Fibroblast of lung (primary cell): Measurements from ENCODE around the gene ITSN1. TPM values are rescaled to one million over a fixed set of nuclear protein-coding genes. Genes with fewer than 3 reads are reported as not detected.

Source experiments
- DNase-seq, 2 donors: peaks; one replicate each; pipeline versions ENCODE4 v3.0.0 to v3.0.0-alpha.2; 2010; ENCODE audit warnings: low read depth in 2 of 2
- H2AFZ ChIP-seq: 2 replicates; pipeline ENCODE4 v1.5.1; 2012; ENCODE audit warnings: low read length, control low read depth, inconsistent platforms
- H3K27ac ChIP-seq: 2 replicates; pipeline ENCODE4 v1.5.1; 2011; ENCODE audit warnings: low read length, control low read depth; ENCODE audit not compliant: insufficient read depth
- H3K27me3 ChIP-seq: 2 replicates; pipeline ENCODE4 v1.5.1; 2011; ENCODE audit warnings: mild to moderate bottlenecking, low read length; ENCODE audit not compliant: control insufficient read depth, insufficient read depth
- H3K36me3 ChIP-seq: 2 replicates; pipeline ENCODE4 v1.5.1; 2011; ENCODE audit warnings: low read length; ENCODE audit not compliant: control insufficient read depth, insufficient read depth
- H3K4me1 ChIP-seq: 2 replicates; pipeline ENCODE4 v1.5.1; 2011; ENCODE audit warnings: low read length; ENCODE audit not compliant: control insufficient read depth, insufficient read depth; ENCODE audit errors: extremely low read depth
- H3K4me2 ChIP-seq: 2 replicates; pipeline ENCODE4 v1.5.1; 2011; ENCODE audit warnings: low read length, control low read depth; ENCODE audit not compliant: insufficient read depth; ENCODE audit errors: extremely low read depth
- H3K4me3 ChIP-seq, 4 experiments: fragments of 200-600 bp in 1 of 4; sonication (generic) in 1 of 4; replicated peaks in 1 of 4; 2 replicates each; pipeline ENCODE4 v1.5.1; 2011 to 2016; ENCODE audit warnings: low read length in 4 of 4, low read depth in 3 of 4, mild to moderate bottlenecking in 3 of 4, control low read depth in 2 of 4, inconsistent platforms in 1 of 4, mixed read lengths in 1 of 4; ENCODE audit not compliant: insufficient read depth in 1 of 4; ENCODE audit errors: control extremely low read depth in 1 of 4
- H3K79me2 ChIP-seq: 2 replicates; pipeline ENCODE4 v1.5.1; 2012; ENCODE audit warnings: mild to moderate bottlenecking, low read length, inconsistent platforms; ENCODE audit not compliant: control insufficient read depth, insufficient read depth
- H3K9ac ChIP-seq: 2 replicates; pipeline ENCODE4 v1.5.1; 2011; ENCODE audit warnings: mild to moderate bottlenecking, low read length, control low read depth; ENCODE audit not compliant: insufficient read depth
- H3K9me3 ChIP-seq: 2 replicates; pipeline ENCODE4 v1.5.1; 2012; ENCODE audit warnings: low read depth, low read length; ENCODE audit not compliant: control insufficient read depth, insufficient read depth
- H4K20me1 ChIP-seq: 2 replicates; pipeline ENCODE4 v1.5.1; 2011; ENCODE audit warnings: low read length; ENCODE audit not compliant: control insufficient read depth, insufficient read depth; ENCODE audit errors: extremely low read depth
- EZH2 ChIP-seq: IDR thresholded peaks from 2 replicates; pipeline ENCODE4 v1.5.1; 2012; ENCODE audit warnings: low read length, control low read depth, mild to moderate bottlenecking; ENCODE audit errors: missing control alignments
- polyA plus RNA-seq, 2 donors: library from polyadenylated mRNA; depleted of rRNA in 1 of 2; stranded (reverse) in 1 of 2; unstranded in 1 of 2; fragments of >200 nt; gene quantifications; 2 replicates each; pipeline ENCODE4 v1.2.1, GENCODE V29; 2011 to 2012; ENCODE audit warnings: missing spikeins in 1 of 2
- total RNA-seq: library from RNA; depleted of rRNA; stranded (reverse); fragments of >200 nt; gene quantifications from 2 replicates; pipeline ENCODE4 v1.2.1, GENCODE V29; 2014
- TF ChIP-seq, protein P1 (sequence below), 2 donors: IDR thresholded peaks in 1 of 2; conservative IDR thresholded peaks in 1 of 2; 1 replicate in 1 of 2; 2 replicates in 1 of 2; pipeline ENCODE4 v1.5.1; 2011 to 2012; ENCODE audit warnings: low read length in 2 of 2, control low read depth in 1 of 2, inconsistent platforms in 1 of 2, low read depth in 1 of 2, mild to moderate bottlenecking in 1 of 2

Gene ITSN1
- total and polyA plus RNA-seq, 2 donors (not counting 1 experiment from before 2014, with no cell fraction given) = 34.7 to 63.1 TPM

DNA sequence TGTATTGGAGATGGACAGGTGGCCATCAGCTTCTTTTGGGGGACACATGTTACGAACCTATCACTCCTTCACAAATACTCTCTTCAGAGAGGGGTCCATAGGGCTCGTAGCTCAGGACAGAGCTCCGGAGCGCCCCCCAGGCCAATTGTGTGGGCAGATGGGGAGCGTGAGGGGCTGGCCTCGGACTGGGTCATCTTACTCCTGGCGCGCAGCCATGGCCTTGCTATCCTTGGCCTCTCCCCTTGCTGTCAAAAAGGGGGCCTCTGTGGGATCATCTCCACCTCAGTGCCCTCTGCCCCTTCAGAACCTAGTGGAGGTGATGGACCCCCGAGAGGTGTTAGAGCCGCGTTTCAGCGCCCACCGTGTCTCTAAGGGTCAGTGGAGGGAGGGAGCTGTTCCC lies 238.3 kb downstream of the ITSN1 start:
- Histone ChIP-seq H3K36me3 (no peaks in the 10 kb centered on the region), H3K9me3 (no peaks in the 10 kb centered on the region), H3K79me2 (no peaks in the 10 kb centered on the region), H3K27me3 (peaks cover 10% of the 10 kb centered on the region), H3K4me2 (no peak overlapping the region), H3K27ac (no peak overlapping the region), H3K4me1 (no peaks in the 10 kb centered on the region), H3K4me3 (no peak overlapping the region), H2AFZ (no peak overlapping the region), H4K20me1 (no peaks in the 10 kb centered on the region), H3K9ac (no peak overlapping the region)
- no peak for TF ChIP-seq EZH2
- TF ChIP-seq, protein P1, sequence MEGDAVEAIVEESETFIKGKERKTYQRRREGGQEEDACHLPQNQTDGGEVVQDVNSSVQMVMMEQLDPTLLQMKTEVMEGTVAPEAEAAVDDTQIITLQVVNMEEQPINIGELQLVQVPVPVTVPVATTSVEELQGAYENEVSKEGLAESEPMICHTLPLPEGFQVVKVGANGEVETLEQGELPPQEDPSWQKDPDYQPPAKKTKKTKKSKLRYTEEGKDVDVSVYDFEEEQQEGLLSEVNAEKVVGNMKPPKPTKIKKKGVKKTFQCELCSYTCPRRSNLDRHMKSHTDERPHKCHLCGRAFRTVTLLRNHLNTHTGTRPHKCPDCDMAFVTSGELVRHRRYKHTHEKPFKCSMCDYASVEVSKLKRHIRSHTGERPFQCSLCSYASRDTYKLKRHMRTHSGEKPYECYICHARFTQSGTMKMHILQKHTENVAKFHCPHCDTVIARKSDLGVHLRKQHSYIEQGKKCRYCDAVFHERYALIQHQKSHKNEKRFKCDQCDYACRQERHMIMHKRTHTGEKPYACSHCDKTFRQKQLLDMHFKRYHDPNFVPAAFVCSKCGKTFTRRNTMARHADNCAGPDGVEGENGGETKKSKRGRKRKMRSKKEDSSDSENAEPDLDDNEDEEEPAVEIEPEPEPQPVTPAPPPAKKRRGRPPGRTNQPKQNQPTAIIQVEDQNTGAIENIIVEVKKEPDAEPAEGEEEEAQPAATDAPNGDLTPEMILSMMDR (conservative IDR thresholded peaks at IDR 0.05 in 1 of 2, IDR thresholded peaks at IDR 0.05 in 1 of 2; ENCODE audit: low read depth in 1 of 2, low read length in 2 of 2) = no peak
- DNase-seq = no peak

- no peak overlapping the region for H3K27ac ChIP-seq
- H3K4me3 ChIP-seq = no peak overlapping the region
- no peak overlapping the region for H3K4me2 ChIP-seq
- H3K4me1 ChIP-seq = no peaks in the 10 kb centered on the region
- no peak overlapping the region for H3K9ac ChIP-seq
- H2AFZ ChIP-seq = no peak overlapping the region
- H3K79me2 ChIP-seq = no peaks in the 10 kb centered on the region
- no peaks in the 10 kb centered on the region for H3K9me3 ChIP-seq
- H3K36me3 ChIP-seq = no peaks in the 10 kb centered on the region
- DNase-seq = no peak
- peaks cover 10% of the 10 kb centered on the region for H3K27me3 ChIP-seq
- TF ChIP-seq, protein P1 (conservative IDR thresholded peaks at IDR 0.05 in 1 of 2, IDR thresholded peaks at IDR 0.05 in 1 of 2; ENCODE audit: low read depth in 1 of 2, low read length in 2 of 2) = no peak
- no peak for TF ChIP-seq EZH2
- no peaks in the 10 kb centered on the region for H4K20me1 ChIP-seq
Observed at GRCh38 chr21:33881689-33882440, 239.6 kb downstream of the ITSN1 start.

- Histone ChIP-seq H3K27me3 (peaks cover 10% of the 10 kb centered on the region), H2AFZ (no peak overlapping the region), H3K4me1 (no peaks in the 10 kb centered on the region), H3K36me3 (no peaks in the 10 kb centered on the region), H4K20me1 (no peaks in the 10 kb centered on the region), H3K79me2 (no peaks in the 10 kb centered on the region), H3K9me3 (no peaks in the 10 kb centered on the region), H3K9ac (no peak overlapping the region), H3K4me2 (no peak overlapping the region), H3K4me3 (no peak overlapping the region), H3K27ac (no peak overlapping the region)
- no peak for TF ChIP-seq EZH2
- TF ChIP-seq, protein P1 (conservative IDR thresholded peaks at IDR 0.05 in 1 of 2, IDR thresholded peaks at IDR 0.05 in 1 of 2; ENCODE audit: low read depth in 1 of 2, low read length in 2 of 2) = no peak
- no peak for DNase-seq
Observed at GRCh38 chr21:33883118-33883517, 240.8 kb downstream of the ITSN1 start.
